ENCODE measurements around the gene TTYH2.

GRCh38 chr17:74251051-74251450, 37.7 kb downstream of the TTYH2 start:
- no peak for TF ChIP-seq POLR2A (IDR thresholded peaks at IDR 0.05)
- no peak for TF ChIP-seq CTCF (IDR thresholded peaks at IDR 0.05)
